ENCODE measurements around the gene SPINDOC.
"Not testable (repeated sequence)": the region's sequence is repeated elsewhere in the genome, so short reads cannot be mapped to it uniquely, and the experiment has no call there.

SPINDOC gene

DNA sequence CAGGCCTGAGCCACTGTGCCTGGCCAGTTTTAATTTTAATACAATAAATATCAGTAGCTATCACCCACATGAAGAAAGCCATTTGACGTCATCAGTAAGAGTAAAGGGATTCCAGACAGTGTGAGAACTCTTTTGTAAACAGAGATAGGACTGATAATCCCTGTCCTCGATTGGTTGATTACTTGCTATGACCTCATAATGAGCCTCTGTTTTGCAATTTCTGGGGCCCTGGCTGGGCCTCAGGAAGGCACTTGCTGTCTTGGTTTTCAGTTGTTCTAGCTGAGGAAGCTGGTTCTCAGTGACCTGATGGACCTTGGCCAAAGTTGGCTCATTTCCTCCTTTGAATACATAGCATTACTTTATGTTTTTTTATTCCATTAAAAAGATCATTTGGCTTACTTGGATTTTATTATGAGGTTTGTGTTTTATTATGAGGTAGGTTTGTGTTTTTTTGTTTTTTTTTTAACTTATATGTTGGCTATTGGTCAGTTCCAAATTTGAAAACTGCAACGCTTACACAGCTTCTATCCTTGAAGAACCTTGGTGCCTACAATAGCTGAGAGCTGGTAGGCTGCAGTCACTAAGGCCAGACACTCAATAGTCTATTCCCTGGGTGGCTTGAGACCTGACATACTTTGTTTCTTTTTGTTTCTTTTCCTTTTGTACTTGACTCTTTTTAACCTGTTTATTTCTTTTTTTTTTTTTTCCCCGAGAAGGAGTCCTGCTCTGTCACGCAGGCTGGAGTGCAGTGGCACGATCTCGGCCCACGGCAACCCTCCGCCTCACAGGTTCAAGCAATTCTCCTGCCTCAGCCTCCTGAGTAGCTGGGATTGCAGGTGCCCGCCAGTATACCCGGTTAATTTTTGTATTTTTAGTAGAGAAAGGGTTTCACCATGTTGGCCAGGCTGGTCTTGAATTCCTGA lies 45.6 kb downstream of the SPINDOC start:
- peak in 1 of 2 donors; percentile 61 for DNase-seq

DNA sequence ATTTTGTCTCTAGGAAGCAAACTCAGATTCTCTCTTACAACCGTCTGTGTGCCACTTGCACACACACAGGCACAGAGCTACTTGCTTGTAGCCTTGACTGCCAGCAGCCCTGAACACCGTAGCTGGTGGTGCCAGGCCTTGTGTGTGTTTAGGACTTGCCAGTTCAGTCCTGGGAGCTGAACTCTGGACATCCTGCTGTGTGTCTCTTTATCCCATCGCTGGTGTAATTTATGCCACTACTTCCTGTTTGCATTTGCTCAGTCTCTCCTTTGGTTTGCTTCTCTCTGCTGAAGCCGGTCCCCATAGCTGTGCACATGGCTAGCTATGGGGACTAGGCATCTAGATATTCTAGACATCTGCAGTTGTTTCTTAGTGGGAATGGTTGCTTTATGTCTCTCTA lies 49.7 kb downstream of the SPINDOC start:
- DNase-seq: no peak

DNA sequence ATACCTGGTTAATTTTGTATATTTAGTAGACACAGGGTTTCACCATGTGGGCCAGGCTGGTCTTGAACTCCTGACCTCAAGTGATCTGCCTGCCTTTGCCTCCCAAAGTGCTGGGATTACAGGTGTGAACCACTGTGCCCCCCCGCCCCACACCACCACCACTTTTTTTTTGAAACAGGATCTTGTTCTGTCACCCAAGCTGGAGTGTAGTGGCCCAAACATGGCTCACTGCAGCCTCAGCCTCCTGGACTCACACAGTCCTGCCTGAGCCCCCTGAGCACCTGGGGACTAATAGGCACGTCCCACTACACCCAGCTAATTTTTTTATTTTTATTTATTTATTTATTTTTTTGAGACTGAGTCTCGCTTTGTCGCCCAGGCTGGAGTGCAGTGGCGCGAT lies 50.4 kb downstream of the SPINDOC start:
- DNase-seq: not testable (repeated sequence)

DNA sequence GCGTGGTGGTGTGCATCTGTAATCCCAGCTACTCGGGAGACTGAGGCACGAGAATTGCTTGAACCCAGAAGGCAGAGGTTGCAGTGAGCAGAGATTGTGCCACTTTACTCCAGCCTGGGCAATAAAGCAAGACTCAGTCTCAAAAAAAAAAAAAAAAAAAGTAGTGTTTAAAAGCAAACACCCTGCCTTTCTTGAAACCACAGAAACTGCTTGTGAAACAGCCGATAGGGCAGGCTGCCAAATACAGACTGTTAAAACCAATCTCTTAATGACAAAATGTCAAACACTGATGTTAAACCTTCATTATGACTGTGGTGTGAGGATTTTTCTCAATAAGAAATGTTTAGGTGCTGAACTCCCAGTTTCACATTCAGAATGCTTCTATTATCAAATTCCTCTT lies 53.0 kb downstream of the SPINDOC start:
- DNase-seq: peak; percentile 69 to 77

DNA sequence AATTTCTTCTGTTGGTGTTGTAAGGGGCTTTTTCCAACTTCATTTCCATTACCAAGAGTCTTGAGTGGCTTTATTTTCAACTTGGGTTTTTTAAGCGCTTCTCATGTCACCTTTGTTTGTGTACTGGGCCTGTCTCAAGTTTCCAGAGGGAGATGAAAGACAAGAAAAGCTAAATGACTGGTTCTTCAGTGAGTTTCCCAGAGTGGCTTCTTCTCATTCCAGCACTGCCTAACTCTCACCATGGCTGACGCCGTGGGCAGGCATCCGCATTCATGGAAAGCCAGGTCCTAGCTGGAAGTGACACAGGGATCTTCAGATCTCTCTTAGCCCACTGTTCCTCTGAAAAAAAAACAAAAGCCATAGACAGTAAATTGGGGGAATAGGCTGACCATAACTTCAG lies 54.3 kb downstream of the SPINDOC start:
- DNase-seq: no peak

DNA sequence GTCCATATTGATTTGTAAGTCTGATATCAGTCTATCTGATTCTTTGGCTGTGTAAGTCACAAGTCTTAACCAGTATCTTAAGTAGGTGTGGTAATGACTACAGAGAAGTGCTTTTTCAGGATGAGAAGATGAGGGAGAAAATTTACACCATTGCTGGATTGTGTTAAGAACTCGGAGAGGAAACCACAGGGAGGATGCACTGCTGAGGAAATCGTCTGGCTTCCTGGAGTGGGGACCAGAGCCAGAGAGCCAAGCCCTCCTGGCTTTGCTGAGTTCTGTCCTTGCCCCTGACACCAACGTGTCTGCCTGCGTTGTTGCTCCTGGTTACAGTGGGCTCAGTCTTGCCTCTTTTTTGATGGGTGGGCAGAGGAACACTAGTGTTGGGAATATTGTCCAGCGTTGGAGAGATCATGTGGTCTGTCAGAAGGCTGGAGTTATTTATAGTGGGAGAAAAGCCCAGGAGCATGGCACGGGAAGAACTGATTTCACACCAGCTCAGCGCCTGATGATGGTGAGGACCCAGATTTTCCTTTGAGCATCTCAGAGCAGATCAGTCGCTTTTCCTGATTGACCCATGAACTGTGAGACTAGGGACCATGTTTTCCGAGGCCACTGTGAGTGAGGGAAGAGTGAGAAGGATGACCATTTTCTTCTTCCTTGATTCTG lies 55.3 kb downstream of the SPINDOC start:
- DNase-seq: no peak

DNA sequence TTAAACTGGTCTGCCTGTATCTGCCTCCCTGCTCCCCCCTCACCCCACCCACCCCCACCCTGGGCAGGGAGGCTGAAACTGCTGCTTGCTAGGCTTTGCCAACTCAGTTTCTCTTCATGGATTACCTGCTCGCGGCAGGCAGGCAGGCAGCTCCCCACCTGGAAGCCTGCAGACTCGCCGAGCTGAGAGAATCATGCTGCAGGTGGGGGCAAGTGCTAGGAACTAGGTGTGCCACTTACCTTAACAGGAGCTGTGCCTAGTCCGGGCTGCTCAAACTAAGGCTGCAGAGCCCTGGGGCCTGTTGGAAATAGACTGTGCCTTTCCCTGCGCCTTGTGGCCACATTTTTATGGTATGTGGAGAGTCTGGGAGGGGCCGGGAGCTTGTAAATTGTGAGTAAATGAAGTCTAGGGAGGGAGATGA lies 55.9 kb downstream of the SPINDOC start:
- DNase-seq: no peak

DNA sequence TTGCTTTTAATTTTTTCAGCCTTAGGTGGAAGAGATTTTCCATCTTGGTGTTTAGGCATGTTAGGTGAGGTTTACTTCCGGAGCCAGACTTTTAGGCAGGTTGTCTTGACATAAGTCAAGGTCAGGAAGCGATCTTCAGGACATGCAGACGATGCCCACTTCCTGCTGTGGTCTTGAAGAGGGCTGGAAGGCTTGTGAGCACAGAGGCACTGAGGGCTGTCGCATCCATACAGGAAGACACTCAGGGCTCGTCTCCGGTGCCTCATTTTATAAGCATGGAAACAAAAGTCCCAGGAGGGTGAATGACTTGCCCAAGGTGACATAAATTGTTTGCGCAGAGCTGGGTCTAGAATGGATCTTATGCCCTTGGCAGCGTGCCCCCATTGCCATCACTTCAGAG lies 56.4 kb downstream of the SPINDOC start:
- DNase-seq: peak; percentile 29 to 58

DNA sequence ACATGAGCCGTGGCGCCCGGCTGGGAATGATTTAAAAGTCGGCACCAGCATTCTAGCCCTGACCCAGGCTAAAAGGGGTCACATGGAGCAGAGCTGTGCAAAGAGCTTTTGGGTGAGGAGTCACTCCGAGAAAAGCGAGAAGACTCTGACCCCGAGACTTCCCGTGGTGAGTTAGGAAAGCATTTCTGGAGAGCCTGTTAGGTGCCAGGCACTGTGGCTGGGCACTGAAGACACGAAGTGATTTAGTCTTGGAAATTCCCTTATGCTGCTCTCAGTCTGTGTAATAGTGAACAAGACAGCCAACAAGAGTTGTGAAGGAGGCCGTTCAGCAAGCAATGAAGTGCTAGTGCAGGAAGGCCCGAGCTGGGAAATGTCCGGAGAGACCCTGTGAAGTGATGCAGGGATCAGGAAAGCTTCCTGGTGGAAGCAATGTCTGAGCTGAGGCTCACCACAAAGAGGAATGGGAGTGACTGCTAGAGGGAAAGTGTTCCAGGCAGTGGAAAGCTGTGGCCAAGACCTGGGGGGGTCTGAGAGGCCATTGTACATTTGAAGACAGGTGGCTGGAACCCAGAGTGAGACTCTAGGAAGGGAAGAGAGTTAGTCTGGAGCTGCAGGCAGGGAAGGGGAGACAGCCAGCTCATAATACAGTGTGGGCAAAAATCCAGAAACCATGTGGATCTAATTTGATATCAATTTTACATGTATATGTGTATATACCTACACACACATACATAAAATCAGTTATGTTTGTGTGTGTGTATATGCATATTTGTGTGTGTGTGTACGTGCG lies 57.3 kb downstream of the SPINDOC start:
- DNase-seq: no peak

DNA sequence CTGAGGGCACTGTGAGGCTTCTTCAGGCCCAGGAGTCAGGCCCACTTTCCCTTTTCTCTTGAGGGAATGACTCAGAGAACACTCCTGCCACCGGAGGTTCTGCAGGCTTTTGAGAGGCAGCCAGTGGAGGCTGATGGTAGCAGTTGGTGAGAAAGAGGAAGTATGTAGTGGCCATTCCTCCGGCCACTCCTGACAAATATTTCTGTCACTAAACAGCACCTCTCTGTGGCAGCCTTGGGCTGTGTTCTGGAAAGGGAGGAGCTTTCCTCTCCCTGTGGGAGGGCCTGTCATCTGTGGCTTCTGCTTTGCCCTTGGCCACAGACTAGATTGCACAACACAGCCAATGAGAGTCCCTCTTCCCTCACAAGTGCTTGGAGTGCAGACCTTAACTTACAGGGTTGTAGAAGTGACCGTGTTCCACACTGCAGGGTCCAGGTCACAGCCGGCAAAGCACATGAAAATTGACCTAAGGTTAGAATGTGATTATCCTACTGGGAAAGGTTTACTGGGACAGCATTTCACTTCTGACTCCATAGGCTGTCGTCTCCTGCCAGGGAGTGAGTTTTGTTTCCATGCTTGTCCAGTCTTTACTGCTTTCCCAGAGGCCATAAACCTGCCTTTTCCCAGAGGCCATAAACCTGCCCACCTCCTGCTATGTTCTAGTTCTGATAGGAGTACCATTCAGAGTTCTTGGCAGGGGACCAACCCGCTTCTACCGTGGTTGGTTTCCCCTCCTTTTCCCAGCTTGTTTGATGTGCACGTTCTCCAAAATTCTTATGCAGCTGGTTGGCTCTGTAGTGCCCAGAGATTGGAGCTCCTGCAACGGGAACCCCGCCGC lies 58.9 kb downstream of the SPINDOC start:
- peak; percentile 59 to 83 for DNase-seq

DNA sequence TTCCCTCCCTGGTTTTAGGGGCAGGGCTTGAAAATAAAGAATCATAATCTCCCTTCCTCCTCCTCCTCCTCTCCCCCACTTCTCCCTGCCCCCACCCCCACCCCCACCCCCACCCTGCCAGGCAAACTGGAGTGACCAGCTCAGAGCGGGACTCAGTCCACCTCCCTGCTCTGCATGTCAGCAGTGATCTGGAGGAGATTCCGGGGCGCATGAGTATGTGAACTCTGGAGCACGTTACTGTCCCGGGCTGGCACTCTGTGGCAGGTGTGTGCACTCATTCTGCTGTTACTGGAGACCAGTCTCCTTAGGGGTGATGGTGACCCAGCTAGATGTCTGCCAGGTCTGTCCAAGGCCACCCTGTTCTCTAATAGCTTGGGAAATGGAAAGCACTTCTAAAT lies 59.5 kb downstream of the SPINDOC start:
- DNase-seq: no peak

DNA sequence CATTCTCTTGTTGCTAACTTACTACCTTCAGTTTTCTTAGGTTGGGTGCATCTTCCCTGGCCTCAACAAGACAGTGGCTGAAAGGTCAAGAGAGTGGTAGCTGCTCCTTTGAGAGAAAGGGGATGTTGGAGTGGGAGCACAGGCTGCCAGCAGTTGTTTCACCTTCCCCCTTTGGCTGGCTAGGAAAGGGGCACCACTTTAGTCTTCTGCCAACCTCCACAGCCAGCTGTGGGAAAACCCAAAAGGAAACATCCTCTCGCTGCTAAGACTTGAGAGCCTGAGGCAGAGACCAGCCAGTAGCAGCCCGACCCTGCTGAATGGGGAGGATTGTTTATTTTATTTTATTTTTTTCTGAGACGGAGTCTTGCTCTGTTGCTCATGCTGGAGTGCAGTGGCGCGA lies 60.1 kb downstream of the SPINDOC start:
- no peak for DNase-seq

DNA sequence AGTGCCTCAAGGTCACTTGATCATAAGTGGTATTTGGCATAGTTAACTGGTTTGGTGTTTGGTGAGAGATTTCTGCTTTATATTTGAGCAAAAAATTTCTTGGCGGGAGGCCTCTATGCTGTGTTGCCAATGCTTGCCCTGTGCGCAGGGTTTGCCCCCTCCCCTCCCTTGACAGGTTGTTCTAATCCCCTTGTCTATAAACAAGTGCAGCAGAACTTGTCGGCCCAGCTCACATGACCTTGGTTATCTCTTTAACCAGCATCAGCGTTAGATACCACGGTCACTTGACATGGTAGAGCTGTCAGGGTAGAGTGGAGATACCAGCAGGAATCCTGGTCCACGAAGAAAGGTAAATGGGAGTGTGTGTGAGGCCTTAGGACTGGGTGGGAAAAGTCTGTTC lies 61.3 kb downstream of the SPINDOC start:
- no peak for DNase-seq

DNA sequence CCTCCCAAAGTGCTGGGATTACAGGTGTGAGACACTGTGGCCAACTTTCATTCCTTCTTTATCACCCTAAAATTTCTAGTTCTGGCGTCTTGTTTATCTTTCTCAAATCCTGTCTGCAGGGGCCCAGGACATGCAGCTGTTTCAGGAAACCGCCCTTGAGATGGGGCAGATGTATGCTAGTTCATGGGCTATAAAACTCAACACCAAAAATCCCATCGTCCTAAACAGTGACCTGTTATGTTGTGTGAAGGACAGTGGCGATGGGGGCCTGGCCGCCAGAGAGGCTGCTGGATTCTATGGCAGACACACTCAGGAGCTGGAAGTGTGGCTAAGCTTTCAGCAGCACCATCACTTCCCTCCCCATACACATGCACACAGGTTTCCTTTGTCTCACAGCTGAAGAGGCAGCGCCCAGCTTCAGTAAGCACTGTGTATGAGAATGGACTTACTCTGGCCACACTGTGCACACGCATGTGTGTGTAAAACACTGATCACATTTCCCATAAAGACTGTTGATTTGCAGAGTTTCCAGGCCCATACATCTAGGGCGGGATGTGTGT lies 62.3 kb downstream of the SPINDOC start:
- DNase-seq: no peak

DNA sequence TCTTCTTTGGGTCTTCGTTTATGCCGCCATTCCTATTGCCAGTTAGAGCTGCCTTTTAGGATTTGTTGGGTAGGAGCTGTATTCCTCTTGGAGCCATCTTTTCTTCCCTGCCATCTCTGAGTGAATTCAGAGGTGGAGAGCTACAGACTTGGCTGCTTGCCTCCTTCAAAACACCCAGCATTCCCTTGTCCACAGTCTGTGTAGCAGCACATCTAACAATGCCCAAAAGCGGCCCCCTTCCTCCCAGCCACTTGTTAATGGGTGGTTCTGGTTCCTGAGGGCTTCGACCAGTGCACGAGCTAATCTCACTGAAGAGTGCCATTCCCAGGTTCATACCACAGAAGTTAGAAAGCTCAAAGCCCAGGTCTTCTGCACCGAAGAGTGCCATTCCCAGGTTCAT lies 63.4 kb downstream of the SPINDOC start:
- DNase-seq: no peak
